K562 (cell line): ENCODE results near the gene PLOD1. TPM values are rescaled to one million over a fixed set of nuclear protein-coding genes. Genes with fewer than 3 reads are reported as not detected.
A peak's percentile ranks its signal among the peaks of the same experiment; 100 is the strongest.

Experiments
- ATAC-seq: fragments of 200-7000 bp; cut with Tn5 transposase; 3 replicates; pipeline ENCODE4 v1.9.1; 2020; ENCODE audit warnings: moderate library complexity
- BruUV-seq: library from RNA; stranded (reverse); fragments of 400-500 nt; replicated peaks from 2 replicates; lab custom pipeline; 2021; lab: Mats Ljungman, UMichigan
- CTCF ChIA-PET: fragments of 300-600 bp; formaldehyde crosslinking; extraction: SDS; loops from one replicate; lab custom pipeline; 2021; ENCODE audit warnings: low intra/inter-chr PET ratio; lab: Yijun Ruan, JAX
- POLR2A ChIA-PET: fragments of 300-600, 350-650 bp; sonication (Branson Sonifier 250); formaldehyde crosslinking; extraction: SDS; loops from one replicate; lab custom pipeline; 2021; ENCODE audit warnings: antibody characterized with exemption, inconsistent platforms; lab: Yijun Ruan, JAX
- DNase-seq, 4 experiments: peaks; one replicate each; pipeline versions ENCODE4 v3.0.0 to v3.0.0-alpha.2; 2011 to 2018; ENCODE audit warnings: low spot score in 3 of 4, mixed read lengths in 3 of 4; ENCODE audit errors: extremely low read depth in 1 of 4
- FAIRE-seq: peaks from 2 replicates; lab custom pipeline; 2011; peaks lifted over from hg19 to GRCh38; lab: Jason Lieb, UNC
- H2AFZ ChIP-seq: 2 replicates; pipeline ENCODE4 v1.6.0; 2011; ENCODE audit warnings: low read depth, low read length, control low read depth, inconsistent platforms
- H3K27ac ChIP-seq: fragments of 200-600 bp; 3 replicates; pipeline ENCODE4 v1.8.0; 2011; ENCODE audit warnings: low read depth, mild to moderate bottlenecking, control low read depth, inconsistent platforms, low read length, moderate library complexity, mixed read lengths; ENCODE audit errors: extremely low read depth
- H3K27me3 ChIP-seq, 2 experiments: fragments of 300-600 bp in 1 of 2; 2 replicates in 1 of 2; 3 replicates in 1 of 2; pipeline versions ENCODE4 v1.6.0 to v1.8.0; 2011; ENCODE audit warnings: inconsistent platforms in 2 of 2, low read length in 2 of 2, mild to moderate bottlenecking in 1 of 2, mixed read lengths in 1 of 2, moderate library complexity in 1 of 2; ENCODE audit not compliant: control insufficient read depth in 2 of 2, insufficient read depth in 2 of 2
- H3K36me3 ChIP-seq: fragments of 300-600 bp; 3 replicates; pipeline ENCODE4 v1.8.0; 2011; ENCODE audit warnings: mild to moderate bottlenecking, low read length, inconsistent platforms; ENCODE audit not compliant: control insufficient read depth, insufficient read depth
- H3K4me1 ChIP-seq, 2 experiments: fragments of 200-600 bp in 1 of 2; replicated peaks in 1 of 2; 2 replicates in 1 of 2; 3 replicates in 1 of 2; pipeline versions ENCODE4 v1.5.1 to v1.8.0; 2011; ENCODE audit warnings: inconsistent platforms in 2 of 2, low read length in 2 of 2, mild to moderate bottlenecking in 1 of 2, mixed read lengths in 1 of 2, moderate library complexity in 1 of 2; ENCODE audit not compliant: control insufficient read depth in 2 of 2, insufficient read depth in 2 of 2
- H3K4me2 ChIP-seq: 2 replicates; pipeline ENCODE4 v1.6.1; 2011; ENCODE audit warnings: low read length, control low read depth, inconsistent platforms, mixed read lengths; ENCODE audit not compliant: insufficient read depth
- H3K4me3 ChIP-seq: fragments of 200-600 bp; sonication (generic), shearing (Covaris generic); 2 replicates; pipeline ENCODE4 v1.5.1; 2016; ENCODE audit warnings: control low read depth, inconsistent platforms
- H3K79me2 ChIP-seq: fragments of 200-600 bp; 3 replicates; pipeline ENCODE4 v1.8.0; 2011; ENCODE audit warnings: low read length, inconsistent platforms; ENCODE audit not compliant: control insufficient read depth, insufficient read depth
- H3K9ac ChIP-seq, 2 experiments: 2 replicates each; pipeline versions ENCODE4 v1.6.0 to v1.6.1; 2011; ENCODE audit warnings: low read depth in 2 of 2, low read length in 2 of 2, control low read depth in 1 of 2, inconsistent platforms in 1 of 2, mild to moderate bottlenecking in 1 of 2, mixed read lengths in 1 of 2; ENCODE audit not compliant: insufficient read depth in 1 of 2
- H3K9me1 ChIP-seq: one replicate; pipeline ENCODE4 v1.6.0; 2011; ENCODE audit warnings: inconsistent platforms, mild to moderate bottlenecking, low read length, moderate library complexity; ENCODE audit not compliant: control insufficient read depth, insufficient read depth
- H3K9me3 ChIP-seq: replicated peaks from 2 replicates; pipeline ENCODE4 v1.5.1; 2011; ENCODE audit warnings: low read depth, low read length, inconsistent platforms; ENCODE audit not compliant: control insufficient read depth, insufficient read depth
- H4K20me1 ChIP-seq: replicated peaks from 2 replicates; pipeline ENCODE4 v1.6.1; 2011; ENCODE audit warnings: low read length, inconsistent platforms, mixed read lengths; ENCODE audit not compliant: control insufficient read depth, insufficient read depth
- MAX ChIP-seq: sonication (generic); formaldehyde crosslinking; IDR thresholded peaks from 2 replicates; pipeline ENCODE4 v1.9.0; 2022; ENCODE audit warnings: mild to moderate bottlenecking, missing genetic modification reagents
- MTA1 ChIP-seq: fragments of 450-650 bp; IDR thresholded peaks from 2 replicates; pipeline ENCODE4 v1.6.1; 2017; ENCODE audit warnings: borderline replicate concordance
- POLR2A ChIP-seq: fragments of 450-650 bp; conservative IDR thresholded peaks from 2 replicates; pipeline ENCODE4 v1.6.1; 2016
- SPI1 ChIP-seq: IDR thresholded peaks from 2 replicates; pipeline ENCODE4 v1.6.1; 2011; ENCODE audit warnings: low read depth, low read length, control low read depth, borderline replicate concordance
- XRCC3 ChIP-seq: fragments of 450-650 bp; IDR thresholded peaks from 2 replicates; pipeline ENCODE4 v1.6.1; 2017; ENCODE audit warnings: mild to moderate bottlenecking, moderate library complexity
- ZNF274 ChIP-seq: IDR thresholded peaks from 2 replicates; pipeline ENCODE4 v1.6.1; 2011; ENCODE audit warnings: low read depth, mild to moderate bottlenecking, low read length, moderate library complexity, borderline replicate concordance
- WGBS: fragments of 100-300 bp; shearing (Covaris generic); methylation state at CpG from one replicate; pipeline ENCODE4 v1.1.6; 2016; ENCODE audit warnings: low coverage, mixed read lengths; ENCODE audit not compliant: insufficient coverage; ENCODE audit errors: missing lambda C conversion rate; 5-methylcytosine and 5-hydroxymethylcytosine counted together
- in situ Hi-C: fragments of 300-500 bp; cut with MboI; formaldehyde crosslinking; loops from 4 replicates; pipeline ENCODE4 v1.15.0; 2018; ENCODE audit warnings: inconsistent platforms, mixed read lengths
- intact Hi-C: fragments of 100-400 bp; cut with micrococcal nuclease; formaldehyde crosslinking; loops from 2 replicates; pipeline ENCODE4 v1.14.2; 2022
- polyA plus RNA-seq, 8 experiments: library from polyadenylated mRNA; depleted of rRNA in 4 of 8; stranded (reverse) in 5 of 8; unstranded in 3 of 8; fragments of >200 nt; fragmentation: Nextera tagmentation in 2 of 8; fragmentation: Illumina TruSeq in 1 of 8; extraction: Ambion mirVana in 2 of 8; extraction: Trizol in 1 of 8; gene quantifications; 2 replicates each; pipeline versions ENCODE4 v1.2.1 to v1.2.3, GENCODE V29; 2011 to 2014; ENCODE audit warnings: inconsistent platforms in 1 of 8, missing spikeins in 1 of 8
- total RNA-seq, 7 experiments: library from RNA; depleted of rRNA in 6 of 7; stranded (reverse); fragments of >200 nt in 6 of 7; fragmentation: Illumina TruSeq in 2 of 7; extraction: Trizol in 2 of 7; gene quantifications; 2 replicates each; pipeline versions ENCODE4 v1.2.1 to v1.2.3, GENCODE V29; 2011 to 2021; ENCODE audit warnings: low replicate concordance in 1 of 7

Gene PLOD1
- total and polyA plus RNA-seq, 9 of the 15 experiments (the other 6 are each of a cell fraction or from before 2014, with no cell fraction given) = 16.6 to 90.8 (median 52.7) TPM

GRCh38 chr1:11978301-11978700 is 43.8 kb downstream of the PLOD1 start:
- Histone ChIP-seq H3K4me1 (peaks cover 26 to 38% of the 10 kb centered on the region in 2 experiments), H3K79me2 (peaks cover 30% of the 10 kb centered on the region), H2AFZ (no peak overlapping the region), H3K9me1 (no peaks in the 10 kb centered on the region), H3K4me2 (no peak overlapping the region), H3K9ac (peak overlapping the region in 1 of 2 experiments; percentile 77; a peak in 1 of 4 replicates), H4K20me1 (peaks cover 3% of the 10 kb centered on the region), H3K9me3 (no peaks in the 10 kb centered on the region), H3K27ac (no peak overlapping the region), H3K4me3 (no peak overlapping the region), H3K36me3 (peaks cover 47% of the 10 kb centered on the region), H3K27me3 (no peaks in the 10 kb centered on the region)
- POLR2A ChIA-PET = interaction anchor here (0.7 to 4.7 kb wide), 5 partner anchors 11 to 70 kb away, joined by 3 to 38 read pairs (median 3); no protein-coding TSS in a partner anchor
- intact Hi-C loops (no loop called here), in situ Hi-C loops (no loop called here)
- WGBS = 75% methylated on average over 7 of the region's 8 CpGs
- no peak for ATAC-seq
- CTCF ChIA-PET = no interaction called here
- DNase-seq = no peak
- FAIRE-seq = no peak
- BruUV-seq = no TSS peak
- TF ChIP-seq MTA1 (no peak), MAX (CRISPR knock-in tag) (no peak), ZNF274 (0 out of 2 replicates have a peak, but pooled peaks have one; percentile 12), SPI1 (peak; percentile 70; the same call in 1 of the 2 replicates), XRCC3 (no peak), POLR2A (0 out of 2 replicates have a peak, but pooled peaks have one; percentile 20)
